ENCODE results near the gene CXorf65.

CXorf65 gene

DNA sequence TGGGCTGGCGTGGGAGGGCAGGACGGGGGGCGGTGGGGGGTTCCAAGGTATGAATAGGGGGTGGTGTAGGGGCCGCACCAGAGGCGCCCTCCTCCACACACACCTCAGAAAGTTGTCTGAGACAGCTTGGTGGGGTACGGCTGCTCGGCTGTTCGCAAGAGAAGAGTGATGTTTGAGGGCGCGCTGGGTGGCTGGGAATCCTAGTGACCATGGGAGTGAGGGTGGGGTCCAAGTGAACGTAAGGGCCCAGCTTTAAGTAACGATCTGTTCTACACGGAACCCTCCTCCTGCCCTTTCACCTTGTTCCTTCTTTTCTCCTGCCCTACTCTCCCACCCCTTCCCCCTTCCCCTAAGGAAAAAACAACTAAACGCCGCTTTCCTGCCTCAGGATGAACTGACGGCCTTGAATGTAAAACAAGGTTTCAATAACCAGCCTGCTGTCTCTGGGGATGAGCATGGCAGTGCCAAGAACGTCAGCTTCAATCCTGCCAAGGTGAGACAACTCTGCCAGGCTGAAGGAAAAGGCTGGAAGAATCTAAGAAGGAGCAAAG, 12.5 kb upstream of the CXorf65 start:
- Histone ChIP-seq H4K20me1 (ENCODE audit: insufficient read depth, low read length) (no peaks in the 10 kb centered on the region), H3K9me3 (ENCODE audit: low read length) (no peaks in the 10 kb centered on the region), H3K9ac (ENCODE audit: low read length) (peak overlapping the region; percentile 93), H2AFZ (ENCODE audit: low read length) (no peak overlapping the region), H3K4me1 (ENCODE audit: insufficient read depth, low read length, severe bottlenecking) (peaks cover 23% of the 10 kb centered on the region), H3K4me3 (ENCODE audit: low read depth, low read length, poor library complexity, severe bottlenecking) (peak overlapping the region; percentile 94), H3K27ac (ENCODE audit: low read depth, low read length, poor library complexity, severe bottlenecking) (peak overlapping the region; percentile 54), H3F3A (ENCODE audit: insufficient read depth, low read length) (no peaks in the 10 kb centered on the region), H3K4me2 (ENCODE audit: low read length) (peak overlapping the region; percentile 98), H3K9me2 (ENCODE audit: low read depth, low read length) (no peaks in the 10 kb centered on the region), H3K27me3 (ENCODE audit: insufficient read depth, low read length) (no peaks in the 10 kb centered on the region), H3K79me2 (ENCODE audit: insufficient read depth, low read length) (no peaks in the 10 kb centered on the region), H3K36me3 (ENCODE audit: insufficient read depth, low read length) (peaks cover 41% of the 10 kb centered on the region)
- no peak for TF ChIP-seq EZH2 (IDR thresholded peaks at IDR 0.05; ENCODE audit: borderline replicate concordance, low read length)
- TF ChIP-seq, protein P1, sequence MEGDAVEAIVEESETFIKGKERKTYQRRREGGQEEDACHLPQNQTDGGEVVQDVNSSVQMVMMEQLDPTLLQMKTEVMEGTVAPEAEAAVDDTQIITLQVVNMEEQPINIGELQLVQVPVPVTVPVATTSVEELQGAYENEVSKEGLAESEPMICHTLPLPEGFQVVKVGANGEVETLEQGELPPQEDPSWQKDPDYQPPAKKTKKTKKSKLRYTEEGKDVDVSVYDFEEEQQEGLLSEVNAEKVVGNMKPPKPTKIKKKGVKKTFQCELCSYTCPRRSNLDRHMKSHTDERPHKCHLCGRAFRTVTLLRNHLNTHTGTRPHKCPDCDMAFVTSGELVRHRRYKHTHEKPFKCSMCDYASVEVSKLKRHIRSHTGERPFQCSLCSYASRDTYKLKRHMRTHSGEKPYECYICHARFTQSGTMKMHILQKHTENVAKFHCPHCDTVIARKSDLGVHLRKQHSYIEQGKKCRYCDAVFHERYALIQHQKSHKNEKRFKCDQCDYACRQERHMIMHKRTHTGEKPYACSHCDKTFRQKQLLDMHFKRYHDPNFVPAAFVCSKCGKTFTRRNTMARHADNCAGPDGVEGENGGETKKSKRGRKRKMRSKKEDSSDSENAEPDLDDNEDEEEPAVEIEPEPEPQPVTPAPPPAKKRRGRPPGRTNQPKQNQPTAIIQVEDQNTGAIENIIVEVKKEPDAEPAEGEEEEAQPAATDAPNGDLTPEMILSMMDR (IDR thresholded peaks at IDR 0.05; ENCODE audit: low read length): no peak

DNA sequence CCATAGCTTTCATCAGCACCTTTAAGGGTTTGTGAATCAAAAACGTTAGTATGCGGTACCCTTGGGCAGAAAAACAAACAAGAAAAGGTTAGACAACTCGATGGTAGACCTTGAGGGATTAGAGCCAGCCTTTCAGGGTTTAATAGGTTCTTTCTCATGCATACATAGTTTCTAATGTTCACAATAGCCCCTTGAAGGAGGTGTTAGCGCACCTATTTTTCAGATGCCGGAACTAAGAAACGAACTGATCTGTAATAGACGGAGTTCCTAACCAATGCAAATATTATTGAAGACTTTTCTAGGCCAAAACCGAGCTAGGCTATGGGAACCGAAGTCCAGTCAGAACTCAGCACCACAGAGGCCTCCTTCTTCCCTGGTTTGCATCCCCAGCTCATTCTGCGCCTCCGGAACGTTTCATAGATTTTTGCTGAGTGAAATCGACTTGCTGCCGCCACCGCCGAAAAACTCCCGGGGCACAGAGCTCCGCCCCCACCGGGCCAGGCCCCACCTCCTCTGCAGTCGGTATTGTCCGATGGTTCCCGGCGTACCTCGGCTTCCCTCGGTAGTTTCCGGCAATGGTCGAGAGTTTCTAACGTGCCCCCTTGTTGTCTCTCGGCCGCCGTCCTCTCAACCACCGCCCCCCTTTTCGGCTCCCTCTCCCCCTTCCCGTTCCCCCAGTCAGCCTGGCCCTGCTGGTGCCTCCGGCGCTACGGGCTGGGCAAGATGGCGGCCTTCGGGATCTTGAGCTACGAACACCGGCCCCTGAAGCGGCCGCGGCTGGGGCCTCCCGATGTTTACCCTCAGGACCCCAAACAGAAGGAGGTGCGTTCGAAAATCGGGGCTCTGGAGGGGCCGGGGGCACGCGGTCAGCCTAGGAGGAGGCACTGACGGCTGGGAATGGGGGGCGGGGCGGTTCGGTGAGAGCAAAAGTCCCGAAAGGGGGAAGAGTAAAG, 11.8 kb upstream of the CXorf65 start, which contains the start of gene MED12:
Gene MED12 (plus strand): TSS at position 565 of the 953 bp plus-strand sequence. CDS start 159 bp downstream, at position 724.
- Histone ChIP-seq H2AFZ (ENCODE audit: low read length) (no peak within 1 kb of the TSS), H3K9me3 (ENCODE audit: low read length) (no peaks in the 10 kb centered on the region), H3K79me2 (ENCODE audit: insufficient read depth, low read length) (no peaks in the 10 kb centered on the region), H4K20me1 (ENCODE audit: insufficient read depth, low read length) (no peaks in the 10 kb centered on the region), H3K9me2 (ENCODE audit: low read depth, low read length) (no peaks in the 10 kb centered on the region), H3K9ac (ENCODE audit: low read length) (peak within 1 kb of the TSS; percentile 93), H3K4me3 (ENCODE audit: low read depth, low read length, poor library complexity, severe bottlenecking) (peak within 1 kb of the TSS; percentile 94), H3K27ac (ENCODE audit: low read depth, low read length, poor library complexity, severe bottlenecking) (peak within 1 kb of the TSS; percentile 75), H3K27me3 (ENCODE audit: insufficient read depth, low read length) (no peaks in the 10 kb centered on the region), H3K4me2 (ENCODE audit: low read length) (peak within 1 kb of the TSS; percentile 98), H3K36me3 (ENCODE audit: insufficient read depth, low read length) (peaks cover 34% of the 10 kb centered on the region), H3K4me1 (ENCODE audit: insufficient read depth, low read length, severe bottlenecking) (peaks cover 23% of the 10 kb centered on the region), H3F3A (ENCODE audit: insufficient read depth, low read length) (no peaks in the 10 kb centered on the region)
- TF ChIP-seq, protein P1 (IDR thresholded peaks at IDR 0.05; ENCODE audit: low read length): no peak
- no peak for TF ChIP-seq EZH2 (IDR thresholded peaks at IDR 0.05; ENCODE audit: borderline replicate concordance, low read length)

DNA sequence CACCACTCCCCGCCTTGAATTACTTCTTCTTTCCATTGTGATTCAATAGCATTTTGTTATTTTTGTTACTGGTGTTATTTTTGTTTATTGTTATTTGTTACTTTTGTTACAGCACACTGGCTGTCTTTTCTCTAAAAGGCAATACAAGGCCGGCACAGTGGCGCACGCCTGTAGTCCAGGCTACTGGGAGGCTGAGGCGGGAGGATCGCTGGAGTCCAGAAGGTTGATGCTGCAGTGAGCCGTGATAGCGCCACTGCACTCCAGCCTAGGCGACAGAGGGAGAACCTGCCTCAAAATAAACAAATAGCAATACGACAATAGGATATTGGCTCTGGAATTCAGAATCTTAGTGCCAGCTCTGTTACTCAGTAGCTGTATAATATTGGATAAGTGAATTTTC, 10.8 kb upstream of the CXorf65 start:
- Histone ChIP-seq H4K20me1 (ENCODE audit: insufficient read depth, low read length) (no peaks in the 10 kb centered on the region), H3K9me3 (ENCODE audit: low read length) (no peaks in the 10 kb centered on the region), H3K36me3 (ENCODE audit: insufficient read depth, low read length) (peaks cover 24% of the 10 kb centered on the region), H3K9me2 (ENCODE audit: low read depth, low read length) (no peaks in the 10 kb centered on the region), H3K4me3 (ENCODE audit: low read depth, low read length, poor library complexity, severe bottlenecking) (peak overlapping the region; percentile 94), H3F3A (ENCODE audit: insufficient read depth, low read length) (no peaks in the 10 kb centered on the region), H3K4me1 (ENCODE audit: insufficient read depth, low read length, severe bottlenecking) (peaks cover 30% of the 10 kb centered on the region), H3K79me2 (ENCODE audit: insufficient read depth, low read length) (no peaks in the 10 kb centered on the region), H3K9ac (ENCODE audit: low read length) (peak overlapping the region; percentile 93), H3K4me2 (ENCODE audit: low read length) (peak overlapping the region; percentile 98), H3K27ac (ENCODE audit: low read depth, low read length, poor library complexity, severe bottlenecking) (peak overlapping the region; percentile 75), H3K27me3 (ENCODE audit: insufficient read depth, low read length) (no peaks in the 10 kb centered on the region), H2AFZ (ENCODE audit: low read length) (no peak overlapping the region)
- no peak for TF ChIP-seq EZH2 (IDR thresholded peaks at IDR 0.05; ENCODE audit: borderline replicate concordance, low read length)
- TF ChIP-seq, protein P1 (IDR thresholded peaks at IDR 0.05; ENCODE audit: low read length): no peak
